ENCODE results near the gene PCDHB15.

GRCh38 chr5:141196363-141196762, 48.8 kb upstream of the PCDHB15 start:
- TF ChIP-seq POLR2A (IDR thresholded peaks at IDR 0.05; ENCODE audit: low read depth, low read length) (no peak), TAF1 (IDR thresholded peaks at IDR 0.05; ENCODE audit: low read depth, low read length) (no peak), POLR2AphosphoS5 (IDR thresholded peaks at IDR 0.05; ENCODE audit: low read depth, low read length) (no peak)
